OCI-LY1 (cell line): ENCODE measurements around the gene ERVMER34-1.

Experiments
- H2AFZ ChIP-seq: fragments of 200-600 bp; sonication (generic), shearing (Covaris generic); 2 replicates; pipeline ENCODE4 v1.6.0; 2014; ENCODE audit warnings: antibody characterized with exemption, mild to moderate bottlenecking, low read length
- H3F3A ChIP-seq: fragments of 200-600 bp; sonication (generic), shearing (Covaris generic); 2 replicates; pipeline ENCODE4 v1.6.0; 2014; ENCODE audit warnings: mild to moderate bottlenecking, antibody characterized with exemption, low read length, moderate library complexity; ENCODE audit not compliant: insufficient read depth
- H3K27ac ChIP-seq: fragments of 200-600 bp; sonication (generic); 2 replicates; pipeline ENCODE4 v1.5.1; 2014; ENCODE audit warnings: low read length, mixed run types, mild to moderate bottlenecking, low read depth; ENCODE audit not compliant: poor library complexity, severe bottlenecking
- H3K27me3 ChIP-seq: fragments of 200-600 bp; sonication (generic); 2 replicates; pipeline ENCODE4 v1.6.0; 2014; ENCODE audit warnings: antibody characterized with exemption, mild to moderate bottlenecking, low read length, moderate library complexity; ENCODE audit not compliant: insufficient read depth
- H3K36me3 ChIP-seq: fragments of 200-600 bp; sonication (generic); 2 replicates; pipeline ENCODE4 v1.6.1; 2014; ENCODE audit warnings: mild to moderate bottlenecking, antibody characterized with exemption, low read length, moderate library complexity, mixed read lengths; ENCODE audit not compliant: insufficient read depth
- H3K4me1 ChIP-seq: fragments of 200-600 bp; sonication (generic); 2 replicates; pipeline ENCODE4 v1.5.1; 2014; ENCODE audit warnings: mild to moderate bottlenecking, low read length, moderate library complexity; ENCODE audit not compliant: insufficient read depth, severe bottlenecking
- H3K4me2 ChIP-seq: fragments of 200-600 bp; sonication (generic), shearing (Covaris generic); 2 replicates; pipeline ENCODE4 v1.6.1; 2014; ENCODE audit warnings: low read length
- H3K4me3 ChIP-seq: fragments of 200-600 bp; sonication (generic); 2 replicates; pipeline ENCODE4 v1.5.1; 2014; ENCODE audit warnings: low read length, low read depth, mild to moderate bottlenecking, mixed read lengths; ENCODE audit not compliant: poor library complexity, severe bottlenecking
- H3K79me2 ChIP-seq: fragments of 200-600 bp; shearing (Covaris generic); 2 replicates; pipeline ENCODE4 v1.6.1; 2016; ENCODE audit warnings: mixed run types, low read length, mixed read lengths; ENCODE audit not compliant: insufficient read depth
- H3K9ac ChIP-seq: fragments of 200-600 bp; sonication (generic), shearing (Covaris generic); 2 replicates; pipeline ENCODE4 v1.6.1; 2014; ENCODE audit warnings: mild to moderate bottlenecking, low read length, mixed read lengths
- H3K9me2 ChIP-seq: fragments of 200-600 bp; sonication (generic), shearing (Covaris generic); 2 replicates; pipeline ENCODE4 v1.6.1; 2014; ENCODE audit warnings: low read depth, mild to moderate bottlenecking, low read length, mixed read lengths
- H3K9me3 ChIP-seq: fragments of 200-600 bp; shearing (Covaris generic); 2 replicates; pipeline ENCODE4 v1.6.1; 2014; ENCODE audit warnings: low read length, mixed read lengths
- H4K20me1 ChIP-seq: fragments of 200-600 bp; sonication (generic), shearing (Covaris generic); 2 replicates; pipeline ENCODE4 v1.6.0; 2016; ENCODE audit warnings: mild to moderate bottlenecking, low read length; ENCODE audit not compliant: insufficient read depth
- EZH2 ChIP-seq: fragments of 200-600 bp; sonication (generic), shearing (Covaris generic); IDR thresholded peaks from 2 replicates; pipeline ENCODE4 v1.8.0; 2017; ENCODE audit warnings: borderline replicate concordance, mixed run types, mild to moderate bottlenecking, antibody characterized with exemption, low read length, moderate library complexity, mixed read lengths
- TF ChIP-seq, protein P1 (sequence below): fragments of 200-600 bp; sonication (generic), shearing (Covaris generic); IDR thresholded peaks from 2 replicates; pipeline ENCODE4 v1.5.1; 2017; ENCODE audit warnings: mild to moderate bottlenecking, antibody characterized with exemption, low read length, moderate library complexity, mixed read lengths

ERVMER34-1 gene

GRCh38 chr4:52783069-52783468 lies 31.8 kb upstream of the ERVMER34-1 start:
- H3K36me3 ChIP-seq: no peaks in the 10 kb centered on the region
- H3K27me3 ChIP-seq: no peaks in the 10 kb centered on the region
- H3K4me2 ChIP-seq: no peak overlapping the region
- H4K20me1 ChIP-seq: no peaks in the 10 kb centered on the region
- H3K79me2 ChIP-seq: no peaks in the 10 kb centered on the region
- H3K9me2 ChIP-seq: no peaks in the 10 kb centered on the region
- no peaks in the 10 kb centered on the region for H3K4me1 ChIP-seq
- H3K4me3 ChIP-seq: no peak overlapping the region
- H2AFZ ChIP-seq: no peak overlapping the region
- TF ChIP-seq, protein P1, sequence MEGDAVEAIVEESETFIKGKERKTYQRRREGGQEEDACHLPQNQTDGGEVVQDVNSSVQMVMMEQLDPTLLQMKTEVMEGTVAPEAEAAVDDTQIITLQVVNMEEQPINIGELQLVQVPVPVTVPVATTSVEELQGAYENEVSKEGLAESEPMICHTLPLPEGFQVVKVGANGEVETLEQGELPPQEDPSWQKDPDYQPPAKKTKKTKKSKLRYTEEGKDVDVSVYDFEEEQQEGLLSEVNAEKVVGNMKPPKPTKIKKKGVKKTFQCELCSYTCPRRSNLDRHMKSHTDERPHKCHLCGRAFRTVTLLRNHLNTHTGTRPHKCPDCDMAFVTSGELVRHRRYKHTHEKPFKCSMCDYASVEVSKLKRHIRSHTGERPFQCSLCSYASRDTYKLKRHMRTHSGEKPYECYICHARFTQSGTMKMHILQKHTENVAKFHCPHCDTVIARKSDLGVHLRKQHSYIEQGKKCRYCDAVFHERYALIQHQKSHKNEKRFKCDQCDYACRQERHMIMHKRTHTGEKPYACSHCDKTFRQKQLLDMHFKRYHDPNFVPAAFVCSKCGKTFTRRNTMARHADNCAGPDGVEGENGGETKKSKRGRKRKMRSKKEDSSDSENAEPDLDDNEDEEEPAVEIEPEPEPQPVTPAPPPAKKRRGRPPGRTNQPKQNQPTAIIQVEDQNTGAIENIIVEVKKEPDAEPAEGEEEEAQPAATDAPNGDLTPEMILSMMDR: no peak
- no peak for TF ChIP-seq EZH2
- H3K27ac ChIP-seq: no peak overlapping the region
- H3F3A ChIP-seq: no peaks in the 10 kb centered on the region
- H3K9ac ChIP-seq: no peak overlapping the region
- H3K9me3 ChIP-seq: no peaks in the 10 kb centered on the region

DNA sequence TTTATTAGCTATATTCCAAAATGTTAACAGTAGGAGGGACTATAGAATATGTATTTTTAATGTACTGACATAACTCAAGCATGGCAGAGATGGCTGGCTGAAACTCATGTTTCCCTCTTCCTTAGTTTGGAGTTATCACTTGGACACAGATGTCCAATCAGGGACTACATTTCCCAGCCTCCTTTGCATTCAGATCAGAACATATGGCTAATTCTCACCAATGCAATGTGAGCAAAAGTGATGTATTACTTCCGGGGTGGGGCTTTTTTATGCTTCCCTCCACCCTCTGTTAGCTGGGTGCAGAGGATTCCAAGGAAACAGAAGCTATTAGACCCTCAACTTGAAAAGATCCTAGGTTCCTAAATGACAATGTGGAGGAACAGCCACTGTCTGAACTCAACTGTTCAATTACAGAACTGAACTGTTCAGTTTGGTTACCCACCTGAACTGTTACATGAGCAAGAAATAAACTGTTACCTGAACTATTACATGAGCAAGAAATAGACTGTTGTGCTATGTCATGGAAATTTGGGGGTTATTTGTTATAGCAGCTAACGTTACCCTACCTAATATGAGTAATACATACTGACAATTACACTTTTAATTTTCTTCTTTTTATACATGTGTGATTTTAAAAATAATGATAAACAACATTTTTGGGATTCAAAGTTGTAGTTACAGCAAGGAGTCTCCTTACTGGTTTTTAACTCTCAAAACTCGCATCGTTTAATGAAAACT lies 29.6 kb upstream of the ERVMER34-1 start:
- no peak overlapping the region for H3K4me3 ChIP-seq
- no peak overlapping the region for H3K9ac ChIP-seq
- H3K4me2 ChIP-seq: no peak overlapping the region
- TF ChIP-seq EZH2: no peak
- TF ChIP-seq, protein P1: no peak
- no peaks in the 10 kb centered on the region for H3K9me3 ChIP-seq
- H2AFZ ChIP-seq: no peak overlapping the region
- H3F3A ChIP-seq: no peaks in the 10 kb centered on the region
- H3K36me3 ChIP-seq: no peaks in the 10 kb centered on the region
- no peaks in the 10 kb centered on the region for H4K20me1 ChIP-seq
- no peaks in the 10 kb centered on the region for H3K4me1 ChIP-seq
- H3K27me3 ChIP-seq: no peaks in the 10 kb centered on the region
- no peaks in the 10 kb centered on the region for H3K9me2 ChIP-seq
- no peak overlapping the region for H3K27ac ChIP-seq
- no peaks in the 10 kb centered on the region for H3K79me2 ChIP-seq

- TF ChIP-seq EZH2: no peak
- TF ChIP-seq, protein P1: no peak
- Histone ChIP-seq H3K27me3 (no peaks in the 10 kb centered on the region), H3K36me3 (no peaks in the 10 kb centered on the region), H4K20me1 (no peaks in the 10 kb centered on the region), H3K9me2 (no peaks in the 10 kb centered on the region), H2AFZ (no peak overlapping the region), H3F3A (no peaks in the 10 kb centered on the region), H3K4me3 (no peak overlapping the region), H3K4me1 (no peaks in the 10 kb centered on the region), H3K9ac (no peak overlapping the region), H3K79me2 (no peaks in the 10 kb centered on the region), H3K27ac (no peak overlapping the region), H3K9me3 (no peaks in the 10 kb centered on the region), H3K4me2 (no peak overlapping the region)
Observed at GRCh38 chr4:52780206-52780605, 29.0 kb upstream of the ERVMER34-1 start.
